Spleen (tissue), 11 donors: ENCODE results near the gene PLCB1. TPM values are rescaled to one million over a fixed set of nuclear protein-coding genes. Genes with fewer than 3 reads are reported as not detected.

ENCODE experiments used
- DNase-seq: peaks from one replicate; pipeline ENCODE4 v3.0.0-alpha.2; 2020
- H3K27ac ChIP-seq, 8 donors: fragments of 200-600 bp; sonication (generic) in 7 of 8; 1 replicate in 4 of 8; 2 replicates in 4 of 8; pipeline versions ENCODE4 v1.5.0 to v1.8.0; 2016 to 2021; ENCODE audit warnings: inconsistent platforms in 4 of 8, mild to moderate bottlenecking in 4 of 8, moderate library complexity in 1 of 8
- H3K27me3 ChIP-seq, 7 donors: fragments of 200-600 bp; sonication (generic) in 6 of 7; replicated peaks in 1 of 7; 1 replicate in 4 of 7; 2 replicates in 3 of 7; pipeline versions ENCODE4 v1.5.0 to v1.8.0; 2016 to 2021; ENCODE audit warnings: inconsistent platforms in 3 of 7, mild to moderate bottlenecking in 1 of 7
- H3K36me3 ChIP-seq, 6 donors: fragments of 200-600 bp; sonication (generic) in 5 of 6; 1 replicate in 4 of 6; 2 replicates in 2 of 6; pipeline versions ENCODE4 v1.5.0 to v1.8.0; 2016 to 2021; ENCODE audit warnings: inconsistent platforms in 2 of 6
- H3K4me1 ChIP-seq, 6 donors: fragments of 200-600 bp; sonication (generic) in 5 of 6; 1 replicate in 3 of 6; 2 replicates in 3 of 6; pipeline versions ENCODE4 v1.5.0 to v1.8.0; 2016 to 2021; ENCODE audit warnings: inconsistent platforms in 3 of 6
- H3K4me3 ChIP-seq, 8 donors: fragments of 200-600 bp; sonication (generic) in 7 of 8; 1 replicate in 4 of 8; 2 replicates in 4 of 8; pipeline versions ENCODE4 v1.5.0 to v1.8.0; 2016 to 2021; ENCODE audit warnings: inconsistent platforms in 4 of 8, mild to moderate bottlenecking in 4 of 8, moderate library complexity in 2 of 8
- H3K9me3 ChIP-seq, 8 donors: fragments of 200-600 bp; sonication (generic) in 7 of 8; 1 replicate in 4 of 8; 2 replicates in 4 of 8; pipeline versions ENCODE4 v1.5.0 to v1.8.0; 2016 to 2021; ENCODE audit warnings: inconsistent platforms in 4 of 8
- POLR2A ChIP-seq, 3 donors: fragments of 450-650 bp; IDR thresholded peaks; one replicate each; pipeline ENCODE4 v1.5.1; 2017; ENCODE audit warnings: antibody characterized with exemption in 3 of 3, mild to moderate bottlenecking in 1 of 3
- POLR2AphosphoS5 ChIP-seq, 3 donors: sonication (generic); formaldehyde crosslinking; IDR thresholded peaks; one replicate each; pipeline ENCODE4 v1.5.1; 2017; ENCODE audit warnings: antibody characterized with exemption in 3 of 3
- WGBS, 5 donors: extraction: QIAGEN DNeasy Blood & Tissue Kit in 3 of 5; methylation state at CpG; one replicate each; pipeline versions ENCODE4 v1.1.5 to v1.1.7; 2013 to 2018; 5-methylcytosine and 5-hydroxymethylcytosine counted together
- intact Hi-C: fragments of 100-400 bp; cut with DNase I; formaldehyde crosslinking; loops from one replicate; pipeline ENCODE4 v1.15.0; 2023; ENCODE audit warnings: low total_unique reads
- polyA plus RNA-seq, 3 donors: library from polyadenylated mRNA; stranded (reverse); fragments of 200-250 nt; gene quantifications; one replicate each; pipeline ENCODE4 v1.2.1, GENCODE V29; 2013
- total RNA-seq, 7 donors: library from RNA; depleted of rRNA in 3 of 7; stranded (reverse); fragments of >200 nt in 3 of 7; fragmentation: NEBNext Ultra II Directional in 4 of 7; extraction: Animal tissue kit (Norgen Biotek cat#: 25700) in 4 of 7; gene quantifications; one replicate each; pipeline versions ENCODE4 v1.1.0 to v1.2.1, GENCODE V29; 2016 to 2021
- TF ChIP-seq, protein P1 (sequence below), 11 experiments: fragments of 200-600 bp in 7 of 11; fragments of 450-650 bp in 4 of 11; sonication (generic) in 4 of 11; IDR thresholded peaks in 8 of 11; conservative IDR thresholded peaks in 3 of 11; 1 replicate in 7 of 11; 2 replicates in 4 of 11; pipeline versions ENCODE4 v1.4.0 to v1.8.0; 2016 to 2021; ENCODE audit warnings: antibody characterized with exemption in 11 of 11, inconsistent platforms in 4 of 11, mild to moderate bottlenecking in 1 of 11
- donor health status: healthy with polysubstance abuse.
- donor health status: DM: no; HTN: no; CAD: no; lungs with moderate emphysema.
- donor health status: DM: no; HTN: no; CAD: no.
- donor health status: Bipolar disorder and iron deficiency.
- donor health status: healthy.
- donor health status: DM: no; HTN: no; CAD: no.
- donor health status: DM: yes; HTN: yes; CAD: no.

The PLCB1 gene
- total and polyA plus RNA-seq, 10 donors = 1.0 to 33.7 (median 16.2) TPM

DNA sequence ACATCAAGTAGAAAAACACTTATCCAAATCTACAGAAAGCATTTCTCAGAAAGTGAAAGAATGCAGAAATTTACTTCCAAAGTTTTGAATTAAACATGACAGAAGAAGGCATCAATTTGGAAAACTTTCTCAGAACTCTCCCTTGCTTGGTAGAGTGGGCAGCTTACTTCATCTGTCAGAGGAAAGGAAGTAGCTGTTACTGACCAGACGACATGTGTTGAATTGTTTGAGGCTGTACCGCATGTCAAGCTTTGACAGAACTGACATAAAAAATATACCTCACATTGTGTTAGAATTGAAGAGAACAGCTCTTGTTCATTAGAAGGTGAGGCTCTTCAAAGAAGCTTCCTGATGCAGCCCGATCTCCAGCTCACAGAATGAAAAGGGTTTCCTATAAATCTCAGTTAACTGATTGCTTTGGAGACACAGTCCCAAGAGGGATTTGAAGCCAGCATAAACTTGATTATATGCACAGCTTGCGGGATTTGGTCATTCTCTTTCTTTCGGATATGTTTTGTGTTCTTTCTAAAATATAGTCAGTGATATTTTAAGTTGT lies 190.7 kb downstream of the PLCB1 start:
- DNase-seq = no peak
- 46 to 55% (median 54%) methylated on average over 5 of the region's 5 CpGs for WGBS, 5 donors
- intact Hi-C loops = no loop called here
- no peak overlapping the region for H3K4me3 ChIP-seq
- TF ChIP-seq POLR2A (IDR thresholded peaks at IDR 0.05) (no peak), POLR2AphosphoS5 (IDR thresholded peaks at IDR 0.05) (no peak)
- TF ChIP-seq, protein P1, sequence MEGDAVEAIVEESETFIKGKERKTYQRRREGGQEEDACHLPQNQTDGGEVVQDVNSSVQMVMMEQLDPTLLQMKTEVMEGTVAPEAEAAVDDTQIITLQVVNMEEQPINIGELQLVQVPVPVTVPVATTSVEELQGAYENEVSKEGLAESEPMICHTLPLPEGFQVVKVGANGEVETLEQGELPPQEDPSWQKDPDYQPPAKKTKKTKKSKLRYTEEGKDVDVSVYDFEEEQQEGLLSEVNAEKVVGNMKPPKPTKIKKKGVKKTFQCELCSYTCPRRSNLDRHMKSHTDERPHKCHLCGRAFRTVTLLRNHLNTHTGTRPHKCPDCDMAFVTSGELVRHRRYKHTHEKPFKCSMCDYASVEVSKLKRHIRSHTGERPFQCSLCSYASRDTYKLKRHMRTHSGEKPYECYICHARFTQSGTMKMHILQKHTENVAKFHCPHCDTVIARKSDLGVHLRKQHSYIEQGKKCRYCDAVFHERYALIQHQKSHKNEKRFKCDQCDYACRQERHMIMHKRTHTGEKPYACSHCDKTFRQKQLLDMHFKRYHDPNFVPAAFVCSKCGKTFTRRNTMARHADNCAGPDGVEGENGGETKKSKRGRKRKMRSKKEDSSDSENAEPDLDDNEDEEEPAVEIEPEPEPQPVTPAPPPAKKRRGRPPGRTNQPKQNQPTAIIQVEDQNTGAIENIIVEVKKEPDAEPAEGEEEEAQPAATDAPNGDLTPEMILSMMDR (IDR thresholded peaks at IDR 0.05 in 8 of 11, conservative IDR thresholded peaks at IDR 0.05 in 3 of 11) = no peak
- peaks cover 0 to 8% (median 0%) of the 10 kb centered on the region in 6 donors for H3K4me1 ChIP-seq
- no peaks in the 10 kb centered on the region for H3K36me3 ChIP-seq
- H3K9me3 ChIP-seq = no peaks in the 10 kb centered on the region
- H3K27ac ChIP-seq = no peak overlapping the region
- H3K27me3 ChIP-seq = no peaks in the 10 kb centered on the region

DNA sequence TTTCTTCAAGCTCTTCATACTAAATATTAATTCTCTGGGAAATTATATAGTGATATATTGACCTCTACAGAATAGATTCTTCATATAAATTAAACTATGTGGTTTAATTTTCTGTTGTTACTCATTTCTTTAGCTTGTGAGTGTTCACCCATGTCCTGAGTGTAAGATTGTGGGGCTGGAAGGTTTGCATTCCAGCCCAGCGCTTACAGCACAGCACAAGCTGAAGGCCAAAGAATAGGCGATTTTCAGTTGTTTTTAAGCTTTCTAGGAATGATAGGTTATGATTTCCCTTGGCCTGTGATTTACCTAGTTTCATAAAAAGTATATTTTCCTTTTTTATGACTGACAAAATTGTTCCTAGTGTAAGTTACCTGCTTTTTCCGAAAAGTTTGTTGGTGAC lies 194.1 kb downstream of the PLCB1 start:
- intact Hi-C loops = no loop called here
- no peaks in the 10 kb centered on the region for H3K9me3 ChIP-seq
- H3K36me3 ChIP-seq = no peaks in the 10 kb centered on the region
- H3K27me3 ChIP-seq = no peaks in the 10 kb centered on the region
- peaks cover 0 to 14% (median 2%) of the 10 kb centered on the region in 6 donors for H3K4me1 ChIP-seq
- H3K27ac ChIP-seq = no peak overlapping the region
- TF ChIP-seq POLR2A (IDR thresholded peaks at IDR 0.05) (no peak), POLR2AphosphoS5 (IDR thresholded peaks at IDR 0.05) (no peak)
- TF ChIP-seq, protein P1 (IDR thresholded peaks at IDR 0.05 in 8 of 11, conservative IDR thresholded peaks at IDR 0.05 in 3 of 11) = no peak
- 87 to 93% (median 91%) methylated on average over 3 of the region's 3 CpGs for WGBS, 5 donors
- H3K4me3 ChIP-seq = no peak overlapping the region
- no peak for DNase-seq

DNA sequence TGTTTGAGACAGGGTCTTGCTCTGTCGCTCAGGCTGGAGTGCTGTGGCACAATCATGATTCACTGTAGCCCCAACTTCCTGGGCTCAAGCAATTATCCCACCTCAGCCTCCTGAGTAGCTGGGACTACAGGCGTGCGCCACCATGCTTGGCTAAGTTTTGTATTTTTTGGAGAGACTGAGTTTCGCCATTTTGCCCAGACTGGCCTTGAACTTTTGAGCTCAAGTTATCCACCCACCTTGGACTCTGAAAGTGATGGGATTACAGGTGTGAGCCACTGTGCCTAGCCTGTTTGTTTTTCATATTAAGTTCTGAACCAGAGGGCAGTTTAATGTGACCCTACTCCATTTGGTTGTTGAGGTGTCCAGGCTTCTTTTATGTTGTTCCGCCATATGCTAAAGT lies 194.8 kb downstream of the PLCB1 start:
- H3K4me1 ChIP-seq = peaks cover 0 to 20% (median 2%) of the 10 kb centered on the region in 6 donors
- no peak for TF ChIP-seq POLR2A (IDR thresholded peaks at IDR 0.05)
- no peak for TF ChIP-seq POLR2AphosphoS5 (IDR thresholded peaks at IDR 0.05)
- TF ChIP-seq, protein P1 (IDR thresholded peaks at IDR 0.05 in 8 of 11, conservative IDR thresholded peaks at IDR 0.05 in 3 of 11) = no peak

DNA sequence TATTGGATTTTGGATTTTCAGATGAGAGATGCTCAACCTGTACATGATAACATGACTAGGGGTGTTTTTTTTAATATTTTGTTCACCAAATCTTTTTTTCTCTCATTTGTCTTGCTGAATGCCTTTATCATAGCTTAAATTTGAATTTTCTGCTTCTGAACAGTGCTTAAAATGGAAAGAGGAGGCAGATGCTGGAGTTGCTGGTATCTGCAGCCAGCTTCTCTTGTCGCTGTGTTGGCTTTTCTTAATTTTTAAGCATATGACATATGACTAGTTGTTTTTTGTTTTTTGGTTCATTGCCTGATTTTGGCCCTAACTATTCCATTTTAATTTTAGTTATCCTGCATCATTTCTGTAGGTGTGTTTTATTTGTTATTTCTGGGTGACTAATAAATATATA lies 196.1 kb downstream of the PLCB1 start:
- Histone ChIP-seq H3K4me1 (peaks cover 0 to 22% (median 2%) of the 10 kb centered on the region in 6 donors), H3K4me3 (no peak overlapping the region), H3K27ac (no peak overlapping the region), H3K36me3 (no peaks in the 10 kb centered on the region), H3K27me3 (no peaks in the 10 kb centered on the region), H3K9me3 (no peaks in the 10 kb centered on the region)
- TF ChIP-seq POLR2AphosphoS5 (IDR thresholded peaks at IDR 0.05) (no peak), POLR2A (IDR thresholded peaks at IDR 0.05) (no peak)
- TF ChIP-seq, protein P1 (IDR thresholded peaks at IDR 0.05 in 8 of 11, conservative IDR thresholded peaks at IDR 0.05 in 3 of 11) = no peak
- 90 to 100% (median 96%) methylated on average over 1 of the region's 1 CpG for WGBS, 5 donors
- no peak for DNase-seq
- intact Hi-C loops = no loop called here

More for the DNA sequence above, 194.8 kb downstream of the PLCB1 start:
- H3K27ac ChIP-seq = no peak overlapping the region
- 94 to 97% (median 95%) methylated on average over 5 of the region's 5 CpGs for WGBS, 5 donors
- DNase-seq = no peak
- H3K36me3 ChIP-seq = no peaks in the 10 kb centered on the region
- intact Hi-C loops = no loop called here
- H3K9me3 ChIP-seq = no peaks in the 10 kb centered on the region
- no peak overlapping the region for H3K4me3 ChIP-seq
- no peaks in the 10 kb centered on the region for H3K27me3 ChIP-seq
